HG03565 (cell line): ENCODE results near the gene CDK14.
"Not testable (repeated sequence)": the region's sequence is repeated elsewhere in the genome, so short reads cannot be mapped to it uniquely, and the experiment has no call there.

Experiments used
- ATAC-seq: cut with Tn5 transposase; IDR thresholded peaks from one replicate; pipeline ENCODE4 v1.9.1; 2021; ENCODE audit warnings: mild to moderate bottlenecking, moderate library complexity; ENCODE audit not compliant: unreplicated experiment

Gene CDK14

GRCh38 chr7:90629297-90629918, 33.3 kb downstream of the CDK14 start:
- ATAC-seq = peak; percentile 54

- no peak for ATAC-seq
Measured at GRCh38 chr7:90631502-90631901, 35.4 kb downstream of the CDK14 start.

- ATAC-seq = not testable (repeated sequence)
Measured at GRCh38 chr7:90639683-90640082, 43.6 kb downstream of the CDK14 start.

GRCh38 chr7:90642978-90643377, 46.9 kb downstream of the CDK14 start:
- no peak for ATAC-seq

GRCh38 chr7:90645784-90646183, 49.7 kb downstream of the CDK14 start:
- ATAC-seq = no peak

GRCh38 chr7:90648107-90648506, 52.0 kb downstream of the CDK14 start:
- ATAC-seq = no peak

GRCh38 chr7:90648834-90649233, 52.7 kb downstream of the CDK14 start:
- no peak for ATAC-seq

GRCh38 chr7:90654718-90655427, 58.8 kb downstream of the CDK14 start:
- no peak for ATAC-seq

GRCh38 chr7:90655566-90655965, 59.4 kb downstream of the CDK14 start:
- ATAC-seq = peak; percentile 57

GRCh38 chr7:90657481-90657880, 61.4 kb downstream of the CDK14 start:
- ATAC-seq = no peak

GRCh38 chr7:90660100-90660499, 64.0 kb downstream of the CDK14 start:
- no peak for ATAC-seq

GRCh38 chr7:90660819-90661218, 64.7 kb downstream of the CDK14 start:
- peak; percentile 39 for ATAC-seq

- ATAC-seq = no peak
Measured at GRCh38 chr7:90661290-90662151, 65.4 kb downstream of the CDK14 start.

- ATAC-seq = no peak
Measured at GRCh38 chr7:90663176-90663575, 67.1 kb downstream of the CDK14 start.

- no peak for ATAC-seq
Measured at GRCh38 chr7:90666186-90666585, 70.1 kb downstream of the CDK14 start.

- no peak for ATAC-seq
Measured at GRCh38 chr7:90668992-90669391, 72.9 kb downstream of the CDK14 start.

- peak; percentile 57 for ATAC-seq
Measured at GRCh38 chr7:90669492-90669891, 73.4 kb downstream of the CDK14 start.

GRCh38 chr7:90671571-90671970, 75.5 kb downstream of the CDK14 start:
- ATAC-seq = no peak

- ATAC-seq = no peak
Measured at GRCh38 chr7:90672210-90672609, 76.1 kb downstream of the CDK14 start.

- no peak for ATAC-seq
Measured at GRCh38 chr7:90674625-90675024, 78.5 kb downstream of the CDK14 start.

- ATAC-seq = no peak
Measured at GRCh38 chr7:90675982-90676381, 79.9 kb downstream of the CDK14 start.
